Psoas muscle (tissue), 8 donors: ENCODE results near the gene SLC16A9. TPM values are rescaled to one million over a fixed set of nuclear protein-coding genes. Genes with fewer than 3 reads are reported as not detected.
"Not testable (repeated sequence)": the region's sequence is repeated elsewhere in the genome, so short reads cannot be mapped to it uniquely, and the experiment has no call there.

Experiments
- ATAC-seq, 4 donors: fragments of 200-7000 bp; cut with Tn5 transposase; one replicate each; pipeline ENCODE4 v1.9.1; 2020; ENCODE audit warnings: moderate library complexity in 3 of 4, mild to moderate bottlenecking in 2 of 4
- DNase-seq, 2 donors: peaks; one replicate each; pipeline ENCODE4 v3.0.0-alpha.2; 2020
- H3K27ac ChIP-seq: fragments of 200-600 bp; one replicate; pipeline ENCODE4 v1.8.0; 2022
- H3K27me3 ChIP-seq, 3 donors: fragments of 200-600 bp in 1 of 3; one replicate each; pipeline versions ENCODE4 v1.6.1 to v1.8.0; 2013 to 2022; ENCODE audit warnings: low read length in 2 of 3, mild to moderate bottlenecking in 2 of 3, moderate library complexity in 1 of 3; ENCODE audit not compliant: insufficient read depth in 3 of 3
- H3K36me3 ChIP-seq, 2 donors: fragments of 200-600 bp in 1 of 2; one replicate each; pipeline versions ENCODE4 v1.6.1 to v1.8.0; 2013 to 2022; ENCODE audit warnings: low read depth in 1 of 2, mild to moderate bottlenecking in 1 of 2, moderate library complexity in 1 of 2; ENCODE audit not compliant: insufficient read depth in 1 of 2
- H3K4me1 ChIP-seq: fragments of 200-600 bp; one replicate; pipeline ENCODE4 v1.8.0; 2022
- H3K4me3 ChIP-seq: fragments of 200-600 bp; one replicate; pipeline ENCODE4 v1.8.0; 2022; ENCODE audit warnings: mild to moderate bottlenecking
- H3K9me3 ChIP-seq: fragments of 200-600 bp; one replicate; pipeline ENCODE4 v1.8.0; 2022
- CTCF ChIP-seq: fragments of 200-600 bp; IDR thresholded peaks from one replicate; pipeline ENCODE4 v1.8.0; 2022; ENCODE audit warnings: antibody characterized with exemption
- WGBS, 3 donors: extraction: QIAGEN DNeasy Blood & Tissue Kit; methylation state at CpG; one replicate each; pipeline versions ENCODE4 v1.1.6 to v1.1.7; 2013; 5-methylcytosine and 5-hydroxymethylcytosine counted together
- intact Hi-C, 2 donors: fragments of 100-400 bp; cut with DNase I; formaldehyde crosslinking; loops; one replicate each; pipeline versions ENCODE4 v1.11.0 to v1.14.2; 2022
- polyA plus RNA-seq, 3 donors: library from polyadenylated mRNA; stranded (reverse); fragments of 200-250 nt; gene quantifications; one replicate each; pipeline ENCODE4 v1.2.3, GENCODE V29; 2013
- total RNA-seq, 4 donors: library from RNA; stranded (reverse); fragmentation: NEBNext Ultra II Directional in 2 of 4; extraction: Animal tissue kit (Norgen Biotek cat#: 25700) in 2 of 4; gene quantifications; one replicate each; pipeline versions ENCODE4 v1.2.1 to v1.2.4, GENCODE V29; 2021 to 2023
- donor health status: healthy with polysubstance abuse.
- donor health status: DM: no; HTN: no; CAD: no; lungs with moderate emphysema.
- donor health status: Bipolar disorder and iron deficiency.
- donor health status: healthy.
- donor health status: DM: yes; HTN: yes; CAD: no.
- donor health status: DM: no; HTN: no; CAD: no.
- donor health status: DM: no; HTN: no; CAD: no.
- donor health status: DM: yes; HTN: yes; CAD: no.

The SLC16A9 gene
- total and polyA plus RNA-seq, 7 donors, result 0.01 to 3.1 (median 0.84) TPM

GRCh38 chr10:59670269-59670668 lies 39.4 kb downstream of the SLC16A9 start:
- 72 to 88% (median 73%) methylated on average over 1 of the region's 1 CpG for WGBS, 3 donors
- DNase-seq (no peak), ATAC-seq (no peak)
- intact Hi-C loops, result no loop called here
- H3K4me1 ChIP-seq, result peaks cover 11% of the 10 kb centered on the region
- H3K27me3 ChIP-seq, result no peaks in the 10 kb centered on the region
- H3K27ac ChIP-seq, result no peak overlapping the region
- TF ChIP-seq CTCF, result no peak
- H3K9me3 ChIP-seq, result peaks cover 6% of the 10 kb centered on the region
- no peaks in the 10 kb centered on the region for H3K36me3 ChIP-seq
- H3K4me3 ChIP-seq, result no peak overlapping the region

- no peak overlapping the region for H3K4me3 ChIP-seq
- H3K4me1 ChIP-seq, result no peaks in the 10 kb centered on the region
- no peak for TF ChIP-seq CTCF
- intact Hi-C loops, result no loop called here
- H3K36me3 ChIP-seq, result no peaks in the 10 kb centered on the region
- no peak for DNase-seq
- 71 to 77% (median 72%) methylated on average over 4 of the region's 4 CpGs for WGBS, 3 donors
- ATAC-seq, result no peak
- H3K27ac ChIP-seq, result no peak overlapping the region
- peaks cover 6% of the 10 kb centered on the region for H3K9me3 ChIP-seq
- H3K27me3 ChIP-seq, result no peaks in the 10 kb centered on the region
Observed at GRCh38 chr10:59668096-59668495, 41.6 kb downstream of the SLC16A9 start.

GRCh38 chr10:59666310-59666709 lies 43.3 kb downstream of the SLC16A9 start:
- TF ChIP-seq CTCF, result no peak
- ATAC-seq (no peak), DNase-seq (no peak)
- peaks cover 6% of the 10 kb centered on the region for H3K9me3 ChIP-seq
- no peaks in the 10 kb centered on the region for H3K27me3 ChIP-seq
- no peaks in the 10 kb centered on the region for H3K36me3 ChIP-seq
- no peak overlapping the region for H3K4me3 ChIP-seq
- intact Hi-C loops, result no loop called here
- no peak overlapping the region for H3K27ac ChIP-seq
- no peaks in the 10 kb centered on the region for H3K4me1 ChIP-seq

GRCh38 chr10:59663213-59663612 lies 46.4 kb downstream of the SLC16A9 start:
- DNase-seq, result not testable (repeated sequence)

GRCh38 chr10:59657724-59658123 lies 51.9 kb downstream of the SLC16A9 start:
- intact Hi-C loops, result no loop called here
- no peaks in the 10 kb centered on the region for H3K9me3 ChIP-seq
- H3K4me1 ChIP-seq, result no peaks in the 10 kb centered on the region
- DNase-seq (no peak), ATAC-seq (no peak)
- no peak for TF ChIP-seq CTCF
- H3K27ac ChIP-seq, result no peak overlapping the region
- 92 to 100% (median 95%) methylated on average over 1 of the region's 1 CpG for WGBS, 3 donors
- no peak overlapping the region for H3K4me3 ChIP-seq
- H3K27me3 ChIP-seq, result no peaks in the 10 kb centered on the region
- H3K36me3 ChIP-seq, result no peaks in the 10 kb centered on the region

More at GRCh38 chr10:59663213-59663612, 46.4 kb downstream of the SLC16A9 start:
- H3K4me1 ChIP-seq, ATAC-seq, intact Hi-C loops, H3K27ac ChIP-seq, H3K36me3 ChIP-seq, H3K27me3 ChIP-seq, H3K4me3 ChIP-seq, H3K9me3 ChIP-seq: not testable (repeated sequence)
- 98 to 99% (median 98%) methylated on average over 7 of the region's 7 CpGs for WGBS, 3 donors
